OCI-LY1 (cell line): ENCODE data around the gene TRIM46.
A peak's percentile ranks its signal among the peaks of the same experiment; 100 is the strongest.

Experiments used
- H2AFZ ChIP-seq: fragments of 200-600 bp; sonication (generic), shearing (Covaris generic); 2 replicates; pipeline ENCODE4 v1.6.0; 2014; ENCODE audit warnings: antibody characterized with exemption, mild to moderate bottlenecking, low read length
- H3F3A ChIP-seq: fragments of 200-600 bp; sonication (generic), shearing (Covaris generic); 2 replicates; pipeline ENCODE4 v1.6.0; 2014; ENCODE audit warnings: mild to moderate bottlenecking, antibody characterized with exemption, low read length, moderate library complexity; ENCODE audit not compliant: insufficient read depth
- H3K27ac ChIP-seq: fragments of 200-600 bp; sonication (generic); 2 replicates; pipeline ENCODE4 v1.5.1; 2014; ENCODE audit warnings: low read length, mixed run types, mild to moderate bottlenecking, low read depth; ENCODE audit not compliant: poor library complexity, severe bottlenecking
- H3K27me3 ChIP-seq: fragments of 200-600 bp; sonication (generic); 2 replicates; pipeline ENCODE4 v1.6.0; 2014; ENCODE audit warnings: antibody characterized with exemption, mild to moderate bottlenecking, low read length, moderate library complexity; ENCODE audit not compliant: insufficient read depth
- H3K36me3 ChIP-seq: fragments of 200-600 bp; sonication (generic); 2 replicates; pipeline ENCODE4 v1.6.1; 2014; ENCODE audit warnings: mild to moderate bottlenecking, antibody characterized with exemption, low read length, moderate library complexity, mixed read lengths; ENCODE audit not compliant: insufficient read depth
- H3K4me1 ChIP-seq: fragments of 200-600 bp; sonication (generic); 2 replicates; pipeline ENCODE4 v1.5.1; 2014; ENCODE audit warnings: mild to moderate bottlenecking, low read length, moderate library complexity; ENCODE audit not compliant: insufficient read depth, severe bottlenecking
- H3K4me2 ChIP-seq: fragments of 200-600 bp; sonication (generic), shearing (Covaris generic); 2 replicates; pipeline ENCODE4 v1.6.1; 2014; ENCODE audit warnings: low read length
- H3K4me3 ChIP-seq: fragments of 200-600 bp; sonication (generic); 2 replicates; pipeline ENCODE4 v1.5.1; 2014; ENCODE audit warnings: low read length, low read depth, mild to moderate bottlenecking, mixed read lengths; ENCODE audit not compliant: poor library complexity, severe bottlenecking
- H3K79me2 ChIP-seq: fragments of 200-600 bp; shearing (Covaris generic); 2 replicates; pipeline ENCODE4 v1.6.1; 2016; ENCODE audit warnings: mixed run types, low read length, mixed read lengths; ENCODE audit not compliant: insufficient read depth
- H3K9ac ChIP-seq: fragments of 200-600 bp; sonication (generic), shearing (Covaris generic); 2 replicates; pipeline ENCODE4 v1.6.1; 2014; ENCODE audit warnings: mild to moderate bottlenecking, low read length, mixed read lengths
- H3K9me2 ChIP-seq: fragments of 200-600 bp; sonication (generic), shearing (Covaris generic); 2 replicates; pipeline ENCODE4 v1.6.1; 2014; ENCODE audit warnings: low read depth, mild to moderate bottlenecking, low read length, mixed read lengths
- H3K9me3 ChIP-seq: fragments of 200-600 bp; shearing (Covaris generic); 2 replicates; pipeline ENCODE4 v1.6.1; 2014; ENCODE audit warnings: low read length, mixed read lengths
- H4K20me1 ChIP-seq: fragments of 200-600 bp; sonication (generic), shearing (Covaris generic); 2 replicates; pipeline ENCODE4 v1.6.0; 2016; ENCODE audit warnings: mild to moderate bottlenecking, low read length; ENCODE audit not compliant: insufficient read depth
- CTCF ChIP-seq: fragments of 200-600 bp; sonication (generic), shearing (Covaris generic); IDR thresholded peaks from 2 replicates; pipeline ENCODE4 v1.5.1; 2017; ENCODE audit warnings: mild to moderate bottlenecking, antibody characterized with exemption, low read length, moderate library complexity, mixed read lengths
- EZH2 ChIP-seq: fragments of 200-600 bp; sonication (generic), shearing (Covaris generic); IDR thresholded peaks from 2 replicates; pipeline ENCODE4 v1.8.0; 2017; ENCODE audit warnings: borderline replicate concordance, mixed run types, mild to moderate bottlenecking, antibody characterized with exemption, low read length, moderate library complexity, mixed read lengths

Gene TRIM46

GRCh38 chr1:155135415-155136028, 38.1 kb upstream of the TRIM46 start, which contains the start of gene SLC50A1:
Gene SLC50A1, plus strand, starts transcription at chr1:155135852. Its CDS starts 60 bp downstream, at chr1:155135912.
- H3K4me3 ChIP-seq = peak within 1 kb of the TSS; percentile 86
- H3K27me3 ChIP-seq = no peaks in the 10 kb centered on the region
- 0 out of 2 replicates have a peak, but pooled peaks cover 3% of the 10 kb centered on the region for H3F3A ChIP-seq
- no peaks in the 10 kb centered on the region for H3K9me3 ChIP-seq
- H3K9me2 ChIP-seq = no peaks in the 10 kb centered on the region
- no peak within 1 kb of the TSS for H2AFZ ChIP-seq
- peak within 1 kb of the TSS; percentile 86 for H3K4me2 ChIP-seq
- peaks cover 32% of the 10 kb centered on the region for H3K4me1 ChIP-seq
- H3K79me2 ChIP-seq = no peaks in the 10 kb centered on the region
- no peak for TF ChIP-seq CTCF
- TF ChIP-seq EZH2 = no peak
- no peaks in the 10 kb centered on the region for H3K36me3 ChIP-seq
- peak within 1 kb of the TSS; percentile 75 for H3K27ac ChIP-seq
- peak within 1 kb of the TSS; percentile 90 for H3K9ac ChIP-seq
- no peaks in the 10 kb centered on the region for H4K20me1 ChIP-seq

DNA sequence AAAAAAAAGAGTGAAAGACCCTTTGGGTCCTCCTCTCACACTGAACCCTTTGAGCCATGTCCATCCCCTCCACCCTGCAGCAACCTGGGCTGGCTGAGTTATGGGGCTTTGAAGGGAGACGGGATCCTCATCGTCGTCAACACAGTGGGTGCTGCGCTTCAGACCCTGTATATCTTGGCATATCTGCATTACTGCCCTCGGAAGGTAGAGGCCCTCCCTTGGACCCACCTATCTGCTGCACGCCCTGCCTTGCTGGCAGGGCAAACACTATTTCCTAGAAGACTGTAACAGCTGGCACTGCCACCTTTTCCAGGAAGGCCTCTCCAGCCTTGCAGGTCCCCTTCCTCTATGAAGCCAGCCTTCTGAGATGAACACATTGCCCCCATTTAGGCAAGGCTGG, 36.9 kb upstream of the TRIM46 start:
- no peaks in the 10 kb centered on the region for H3K79me2 ChIP-seq
- H3K36me3 ChIP-seq = no peaks in the 10 kb centered on the region
- H3K9me2 ChIP-seq = no peaks in the 10 kb centered on the region
- H3K9ac ChIP-seq = peak overlapping the region; percentile 90
- peaks cover 5% of the 10 kb centered on the region; the same call in 1 of the 2 replicates for H3K9me3 ChIP-seq
- H3K4me1 ChIP-seq = peaks cover 34% of the 10 kb centered on the region
- H3K4me3 ChIP-seq = peak overlapping the region; percentile 86
- 0 out of 2 replicates have a peak, but pooled peaks cover 3% of the 10 kb centered on the region for H3F3A ChIP-seq
- H2AFZ ChIP-seq = no peak overlapping the region
- no peaks in the 10 kb centered on the region; the same call in 1 of the 2 replicates for H3K27me3 ChIP-seq
- no peaks in the 10 kb centered on the region for H4K20me1 ChIP-seq
- TF ChIP-seq EZH2 (no peak), CTCF (no peak; the same call in 1 of the 2 replicates)
- H3K27ac ChIP-seq = peak overlapping the region; percentile 75
- peak overlapping the region; percentile 86 for H3K4me2 ChIP-seq

GRCh38 chr1:155137154-155137949, 36.3 kb upstream of the TRIM46 start:
- H3K79me2 ChIP-seq = no peaks in the 10 kb centered on the region
- no peak overlapping the region for H2AFZ ChIP-seq
- TF ChIP-seq CTCF = no peak
- TF ChIP-seq EZH2 = no peak
- H3K9me3 ChIP-seq = peaks cover 5% of the 10 kb centered on the region; the same call in 1 of the 2 replicates
- no peaks in the 10 kb centered on the region for H3K9me2 ChIP-seq
- H3K4me1 ChIP-seq = peaks cover 34% of the 10 kb centered on the region
- no peaks in the 10 kb centered on the region for H4K20me1 ChIP-seq
- H3K27me3 ChIP-seq = peaks cover 3% of the 10 kb centered on the region; the same call in 1 of the 2 replicates
- peak overlapping the region; percentile 86 for H3K4me2 ChIP-seq
- H3F3A ChIP-seq = 0 out of 2 replicates have a peak, but pooled peaks cover 3% of the 10 kb centered on the region
- peak overlapping the region; percentile 86 for H3K4me3 ChIP-seq
- H3K27ac ChIP-seq = peak overlapping the region; percentile 75
- H3K36me3 ChIP-seq = no peaks in the 10 kb centered on the region
- H3K9ac ChIP-seq = peak overlapping the region; percentile 90; the same call in 1 of the 2 replicates
